GM18505 (cell line): ENCODE results near the gene SLC10A6.

Source experiments
- ATAC-seq: cut with Tn5 transposase; IDR thresholded peaks from one replicate; pipeline ENCODE4 v1.9.1; 2021; ENCODE audit not compliant: unreplicated experiment
- POLR2A ChIP-seq: IDR thresholded peaks from 4 replicates; pipeline ENCODE4 v1.6.1; 2011; ENCODE audit warnings: borderline replicate concordance; ENCODE audit not compliant: insufficient read depth, insufficient read length; ENCODE audit errors: extremely low read depth

Gene SLC10A6

GRCh38 chr4:86778175-86778574 lies 71.0 kb downstream of the SLC10A6 start:
- ATAC-seq, result no peak
- no peak for TF ChIP-seq POLR2A

- ATAC-seq, result no peak
- no peak for TF ChIP-seq POLR2A
Observed at GRCh38 chr4:86775061-86775460, 74.1 kb downstream of the SLC10A6 start.
